ENCODE measurements around the gene VEGFA. TPM values are rescaled to one million over a fixed set of nuclear protein-coding genes. Genes with fewer than 3 reads are reported as not detected.

Gene VEGFA
- total RNA-seq, 4 donors from 2014 or later: 28.0 to 107 (median 80.8) TPM

GRCh38 chr6:43809417-43810305 is 39.6 kb downstream of the VEGFA start:
- TF ChIP-seq, protein P1, sequence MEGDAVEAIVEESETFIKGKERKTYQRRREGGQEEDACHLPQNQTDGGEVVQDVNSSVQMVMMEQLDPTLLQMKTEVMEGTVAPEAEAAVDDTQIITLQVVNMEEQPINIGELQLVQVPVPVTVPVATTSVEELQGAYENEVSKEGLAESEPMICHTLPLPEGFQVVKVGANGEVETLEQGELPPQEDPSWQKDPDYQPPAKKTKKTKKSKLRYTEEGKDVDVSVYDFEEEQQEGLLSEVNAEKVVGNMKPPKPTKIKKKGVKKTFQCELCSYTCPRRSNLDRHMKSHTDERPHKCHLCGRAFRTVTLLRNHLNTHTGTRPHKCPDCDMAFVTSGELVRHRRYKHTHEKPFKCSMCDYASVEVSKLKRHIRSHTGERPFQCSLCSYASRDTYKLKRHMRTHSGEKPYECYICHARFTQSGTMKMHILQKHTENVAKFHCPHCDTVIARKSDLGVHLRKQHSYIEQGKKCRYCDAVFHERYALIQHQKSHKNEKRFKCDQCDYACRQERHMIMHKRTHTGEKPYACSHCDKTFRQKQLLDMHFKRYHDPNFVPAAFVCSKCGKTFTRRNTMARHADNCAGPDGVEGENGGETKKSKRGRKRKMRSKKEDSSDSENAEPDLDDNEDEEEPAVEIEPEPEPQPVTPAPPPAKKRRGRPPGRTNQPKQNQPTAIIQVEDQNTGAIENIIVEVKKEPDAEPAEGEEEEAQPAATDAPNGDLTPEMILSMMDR (IDR thresholded peaks at IDR 0.05): no peak
- no peak for TF ChIP-seq POLR2A (IDR thresholded peaks at IDR 0.05)

DNA sequence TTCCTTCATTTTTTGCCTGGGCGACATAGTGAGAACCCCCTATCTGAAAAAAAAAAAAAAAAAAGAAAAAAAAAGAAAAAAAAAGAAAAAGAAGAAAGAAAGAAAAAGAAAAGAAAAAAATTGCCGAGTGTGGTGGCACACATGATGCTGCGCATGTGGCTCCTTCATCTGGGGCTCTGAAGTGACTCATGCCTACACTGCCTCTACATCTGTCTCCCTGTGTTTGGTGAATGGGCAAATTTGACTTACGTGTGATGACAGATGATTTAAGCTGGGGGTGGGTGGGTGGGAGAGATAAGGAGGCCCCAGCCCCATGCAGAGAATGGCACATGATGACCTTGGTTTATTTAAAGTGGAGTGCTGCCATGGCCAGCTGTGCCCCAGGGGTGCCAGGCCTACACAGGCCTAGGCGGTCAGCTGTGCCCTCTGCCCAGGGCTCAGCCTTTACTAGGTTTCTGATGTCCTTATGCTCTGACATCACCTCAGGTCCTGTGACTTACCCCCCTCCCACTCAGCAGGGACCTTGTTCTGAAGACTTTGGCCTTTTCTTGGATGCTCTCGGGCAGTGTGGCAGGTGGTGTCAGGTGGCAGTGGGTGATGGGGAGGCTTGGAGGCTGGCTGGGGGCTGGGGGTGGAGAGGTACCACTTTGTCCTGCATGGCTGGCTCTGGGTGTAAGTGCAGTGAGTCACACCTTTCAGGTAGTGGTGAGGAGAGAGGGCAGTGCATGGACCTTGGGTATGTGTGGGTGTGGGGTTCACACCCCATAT is 41.1 kb downstream of the VEGFA start:
- Histone ChIP-seq H3K27ac (no peak overlapping the region), H3K9me3 (no peaks in the 10 kb centered on the region), H3K27me3 (no peaks in the 10 kb centered on the region), H3K36me3 (no peaks in the 10 kb centered on the region), H3K4me3 (no peak overlapping the region), H3K4me1 (peaks cover 0 to 42% (median 5%) of the 10 kb centered on the region in 3 donors)
- WGBS, 2 donors: 91 to 94% methylated on average over 3 to 5 of the region's 6 CpGs
- intact Hi-C loops (cut with DNase I): no loop called here
- TF ChIP-seq, protein P1 (IDR thresholded peaks at IDR 0.05): no peak
- no peak for TF ChIP-seq POLR2A (IDR thresholded peaks at IDR 0.05)
- DNase-seq: no peak

More at GRCh38 chr6:43809417-43810305, 39.6 kb downstream of the VEGFA start:
- intact Hi-C loops (cut with DNase I): no loop called here
- Histone ChIP-seq H3K9me3 (no peaks in the 10 kb centered on the region), H3K27ac (no peak overlapping the region), H3K36me3 (no peaks in the 10 kb centered on the region), H3K4me1 (peaks cover 0 to 31% (median 5%) of the 10 kb centered on the region in 3 donors), H3K27me3 (no peaks in the 10 kb centered on the region), H3K4me3 (no peak overlapping the region)
- WGBS, 2 donors: 74 to 76% methylated on average over 11 to 14 of the region's 14 CpGs
- no peak for DNase-seq

- peaks cover 0 to 42% (median 5%) of the 10 kb centered on the region in 3 donors for H3K4me1 ChIP-seq
- H3K27me3 ChIP-seq: no peaks in the 10 kb centered on the region
- H3K36me3 ChIP-seq: no peaks in the 10 kb centered on the region
- DNase-seq: no peak
- no peak overlapping the region for H3K27ac ChIP-seq
- no peaks in the 10 kb centered on the region for H3K9me3 ChIP-seq
- TF ChIP-seq, protein P1 (IDR thresholded peaks at IDR 0.05): no peak
- TF ChIP-seq POLR2A (IDR thresholded peaks at IDR 0.05): no peak
- no peak overlapping the region for H3K4me3 ChIP-seq
- WGBS, 2 donors: 100% methylated on average over 2 of the region's 2 CpGs
- intact Hi-C loops (cut with DNase I): no loop called here
Measured at GRCh38 chr6:43811733-43812099, 41.7 kb downstream of the VEGFA start.

GRCh38 chr6:43812850-43813578 is 43.0 kb downstream of the VEGFA start:
- no peak for DNase-seq
- intact Hi-C loops (cut with DNase I): no loop called here
- no peaks in the 10 kb centered on the region for H3K36me3 ChIP-seq
- H3K27me3 ChIP-seq: no peaks in the 10 kb centered on the region
- TF ChIP-seq, protein P1 (IDR thresholded peaks at IDR 0.05): no peak
- TF ChIP-seq POLR2A (IDR thresholded peaks at IDR 0.05): no peak
- peaks cover 0 to 32% (median 5%) of the 10 kb centered on the region in 3 donors for H3K4me1 ChIP-seq
- no peak overlapping the region for H3K4me3 ChIP-seq
- 21 to 35% methylated on average over 5 to 8 of the region's 8 CpGs for WGBS, 2 donors
- H3K9me3 ChIP-seq: no peaks in the 10 kb centered on the region
- peak overlapping the region in 2 of 4 donors; percentile 9 to 46 for H3K27ac ChIP-seq

Data from esophagus squamous epithelium (tissue), 5 donors.